Measurements from ENCODE around the gene OCIAD1. TPM values are rescaled to one million over a fixed set of nuclear protein-coding genes. Genes with fewer than 3 reads are reported as not detected.
A peak's percentile ranks its signal among the peaks of the same experiment; 100 is the strongest.
"Not testable (repeated sequence)": the region's sequence is repeated elsewhere in the genome, so short reads cannot be mapped to it uniquely, and the experiment has no call there.

The OCIAD1 gene
- total RNA-seq, 4 donors from 2014 or later: 73.7 to 95.8 (median 78.9) TPM

DNA sequence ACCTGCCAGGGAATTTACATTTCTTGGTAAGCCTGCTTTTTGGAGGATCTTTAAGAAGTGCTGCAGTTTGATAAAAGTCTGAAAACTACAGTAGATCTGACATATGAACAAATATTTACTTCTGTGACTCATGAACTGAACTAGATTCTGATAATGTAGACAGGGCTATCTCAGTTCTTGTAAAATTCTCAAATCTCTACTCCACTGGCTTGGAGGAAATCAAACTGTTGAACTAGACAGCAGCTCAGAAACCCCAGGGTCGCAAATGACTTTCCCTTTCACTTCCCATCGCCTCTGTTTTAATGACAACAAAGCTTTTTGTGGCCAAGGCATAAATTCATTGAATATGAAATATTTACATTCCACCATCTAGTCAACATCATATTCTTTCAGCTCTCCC lies 15.4 kb upstream of the OCIAD1 start:
- intact Hi-C loops (cut with DNase I): no loop called here
- Histone ChIP-seq H3K27ac (replicated peaks in 1 of 4) (no peak overlapping the region), H3K36me3 (no peaks in the 10 kb centered on the region), H3K9me3 (no peaks in the 10 kb centered on the region), H3K4me1 (no peaks in the 10 kb centered on the region), H3K4me3 (no peak overlapping the region), H3K27me3 (peaks cover 0 to 16% (median 0%) of the 10 kb centered on the region in 4 donors)
- no peak for TF ChIP-seq POLR2AphosphoS5 (IDR thresholded peaks at IDR 0.05)
- DNase-seq (ENCODE audit: extremely low spot score): no peak
- 55% methylated on average over 2 of the region's 2 CpGs for WGBS

DNA sequence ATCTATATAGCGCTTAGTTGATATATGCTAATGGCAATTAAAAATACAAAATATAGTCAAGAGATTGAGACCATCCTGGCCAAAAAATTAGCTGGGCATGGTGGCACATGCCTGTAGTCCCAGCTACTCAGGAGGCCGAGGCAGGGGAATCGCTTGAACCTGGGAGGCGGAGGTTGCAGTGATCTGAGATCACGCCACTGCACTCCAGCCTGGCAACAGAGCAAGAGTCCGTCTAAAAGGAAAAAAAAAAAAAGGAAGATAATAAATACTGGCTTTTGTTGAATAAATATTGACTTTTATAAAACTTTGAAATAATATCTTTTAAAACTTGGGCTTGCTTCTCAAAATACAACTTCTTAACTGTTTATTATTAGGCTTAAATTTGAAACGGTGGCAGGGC lies 14.6 kb upstream of the OCIAD1 start:
- H3K27ac ChIP-seq (replicated peaks in 1 of 4); DNase-seq (ENCODE audit: extremely low spot score); H3K4me3 ChIP-seq; H3K9me3 ChIP-seq; intact Hi-C loops (cut with DNase I); H3K36me3 ChIP-seq; H3K4me1 ChIP-seq: not testable (repeated sequence)
- WGBS: 89% methylated on average over 7 of the region's 7 CpGs
- peaks cover 0 to 16% (median 0%) of the 10 kb centered on the region in 4 donors for H3K27me3 ChIP-seq

DNA sequence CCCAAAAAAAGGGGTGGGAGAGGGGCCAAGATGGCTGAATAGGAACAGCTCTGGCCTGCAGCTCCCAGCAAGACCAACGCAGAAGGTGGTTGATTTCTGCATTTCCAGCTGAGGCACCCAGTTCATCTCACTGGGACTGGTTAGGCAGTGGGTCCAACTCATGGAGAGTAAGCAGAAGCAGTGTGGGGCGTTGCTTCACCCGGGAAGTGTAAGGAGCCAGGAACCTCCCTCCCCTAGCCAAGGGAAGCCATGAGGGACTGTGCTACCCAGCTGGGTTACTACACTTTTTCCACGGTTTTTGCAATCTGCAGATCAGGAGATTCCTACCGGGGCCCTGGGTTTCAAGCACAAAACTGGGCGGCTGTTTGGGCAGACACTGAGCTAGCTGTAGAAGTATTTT lies 13.9 kb upstream of the OCIAD1 start:
- Histone ChIP-seq H3K27ac (replicated peaks in 1 of 4) (no peak overlapping the region), H3K9me3 (no peaks in the 10 kb centered on the region), H3K36me3 (no peaks in the 10 kb centered on the region), H3K4me3 (no peak overlapping the region), H3K27me3 (peaks cover 0 to 16% (median 0%) of the 10 kb centered on the region in 4 donors), H3K4me1 (no peaks in the 10 kb centered on the region)
- TF ChIP-seq, protein P1, sequence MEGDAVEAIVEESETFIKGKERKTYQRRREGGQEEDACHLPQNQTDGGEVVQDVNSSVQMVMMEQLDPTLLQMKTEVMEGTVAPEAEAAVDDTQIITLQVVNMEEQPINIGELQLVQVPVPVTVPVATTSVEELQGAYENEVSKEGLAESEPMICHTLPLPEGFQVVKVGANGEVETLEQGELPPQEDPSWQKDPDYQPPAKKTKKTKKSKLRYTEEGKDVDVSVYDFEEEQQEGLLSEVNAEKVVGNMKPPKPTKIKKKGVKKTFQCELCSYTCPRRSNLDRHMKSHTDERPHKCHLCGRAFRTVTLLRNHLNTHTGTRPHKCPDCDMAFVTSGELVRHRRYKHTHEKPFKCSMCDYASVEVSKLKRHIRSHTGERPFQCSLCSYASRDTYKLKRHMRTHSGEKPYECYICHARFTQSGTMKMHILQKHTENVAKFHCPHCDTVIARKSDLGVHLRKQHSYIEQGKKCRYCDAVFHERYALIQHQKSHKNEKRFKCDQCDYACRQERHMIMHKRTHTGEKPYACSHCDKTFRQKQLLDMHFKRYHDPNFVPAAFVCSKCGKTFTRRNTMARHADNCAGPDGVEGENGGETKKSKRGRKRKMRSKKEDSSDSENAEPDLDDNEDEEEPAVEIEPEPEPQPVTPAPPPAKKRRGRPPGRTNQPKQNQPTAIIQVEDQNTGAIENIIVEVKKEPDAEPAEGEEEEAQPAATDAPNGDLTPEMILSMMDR (IDR thresholded peaks at IDR 0.05): no peak
- TF ChIP-seq POLR2AphosphoS5 (IDR thresholded peaks at IDR 0.05) (no peak), EP300 (IDR thresholded peaks at IDR 0.05) (no peak), POLR2A (IDR thresholded peaks at IDR 0.05; ENCODE audit: low read depth) (no peak)
- intact Hi-C loops (cut with DNase I): no loop called here
- 94% methylated on average over 5 of the region's 6 CpGs for WGBS
- DNase-seq (ENCODE audit: extremely low spot score): no peak

DNA sequence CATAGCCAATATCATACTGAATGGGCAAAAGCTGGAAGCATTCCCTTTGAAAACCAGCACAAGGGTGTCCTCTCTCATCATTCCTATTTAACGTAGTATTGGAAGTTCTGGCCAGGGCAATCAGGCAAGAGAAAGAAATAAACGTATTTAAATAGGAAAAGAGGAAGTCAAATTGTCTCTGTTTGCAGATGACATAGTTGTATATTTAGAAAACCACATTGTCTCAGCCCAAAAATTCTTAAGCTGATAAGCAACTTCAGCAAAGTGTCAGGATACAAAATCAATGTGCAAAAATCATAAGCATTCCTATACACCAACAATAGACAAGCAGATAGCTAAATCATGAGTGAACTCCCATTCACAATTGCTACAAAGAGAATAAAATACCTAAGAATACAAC lies 9.5 kb upstream of the OCIAD1 start:
- intact Hi-C loops (cut with DNase I); H3K27ac ChIP-seq (replicated peaks in 1 of 4); H3K36me3 ChIP-seq; H3K4me3 ChIP-seq; DNase-seq (ENCODE audit: extremely low spot score); H3K9me3 ChIP-seq; H3K4me1 ChIP-seq: not testable (repeated sequence)
- 69% methylated on average over 2 of the region's 2 CpGs for WGBS
- H3K27me3 ChIP-seq: peaks cover 0 to 24% (median 0%) of the 10 kb centered on the region in 4 donors

DNA sequence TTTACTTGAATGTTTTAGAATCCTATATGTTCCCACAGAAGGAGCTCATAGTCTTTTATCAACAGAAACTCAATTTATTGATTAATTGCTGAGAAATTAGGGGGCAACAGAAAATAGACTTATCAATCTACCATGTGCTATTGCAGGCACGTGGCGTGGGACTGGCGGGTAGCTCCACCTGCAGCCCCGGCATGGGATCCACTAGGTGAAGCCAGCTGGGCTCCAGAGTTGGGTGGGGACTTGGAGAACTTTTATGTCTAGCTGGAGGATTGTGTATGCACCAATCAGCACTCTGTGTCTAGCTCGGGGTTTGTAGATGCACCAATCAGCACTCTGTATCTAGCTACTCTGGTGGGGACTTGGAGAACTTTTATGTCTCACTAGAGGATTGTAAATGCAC lies 3.3 kb upstream of the OCIAD1 start:
- TF ChIP-seq, protein P1 (IDR thresholded peaks at IDR 0.05): no peak
- TF ChIP-seq POLR2A (IDR thresholded peaks at IDR 0.05; ENCODE audit: low read depth) (no peak), EP300 (IDR thresholded peaks at IDR 0.05) (no peak), POLR2AphosphoS5 (IDR thresholded peaks at IDR 0.05) (no peak)
- H3K9me3 ChIP-seq: no peaks in the 10 kb centered on the region
- 86% methylated on average over 5 of the region's 5 CpGs for WGBS
- no peak for DNase-seq (ENCODE audit: extremely low spot score)
- peaks cover 9 to 18% (median 13%) of the 10 kb centered on the region in 4 donors for H3K4me1 ChIP-seq
- peaks cover 0 to 8% (median 0%) of the 10 kb centered on the region in 4 donors for H3K27me3 ChIP-seq
- no peak overlapping the region for H3K27ac ChIP-seq (replicated peaks in 1 of 4)
- intact Hi-C loops (cut with DNase I): no loop called here
- H3K4me3 ChIP-seq: no peak overlapping the region
- H3K36me3 ChIP-seq: no peaks in the 10 kb centered on the region

DNA sequence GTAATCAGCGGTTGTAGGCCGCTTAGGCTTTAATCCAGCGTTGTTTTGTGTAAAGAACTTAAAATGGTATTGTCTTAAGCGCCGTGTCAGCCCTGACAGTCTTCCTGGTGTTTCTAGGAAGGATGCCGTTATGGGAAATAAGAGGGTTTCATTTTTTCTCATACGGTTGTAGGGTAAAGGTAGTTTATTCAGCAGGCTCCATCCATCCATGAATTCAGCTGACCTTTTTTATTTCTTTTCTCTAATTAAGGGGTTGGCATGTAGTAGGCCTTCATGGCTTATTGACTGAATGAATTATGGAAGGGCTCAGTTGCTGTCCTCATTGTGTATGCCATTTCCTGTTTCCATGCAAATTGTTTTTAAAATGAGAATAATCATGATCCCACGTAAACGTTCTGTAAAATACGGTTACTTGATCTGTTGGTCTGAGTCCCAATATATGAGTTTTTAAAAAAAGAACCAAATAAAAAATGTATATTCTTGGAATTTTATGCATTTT lies 693 bp downstream of the OCIAD1 start:
- intact Hi-C loops (cut with DNase I): loop anchor here (2.0 to 10.0 kb wide), 3 partner anchors 51 to 487 kb away; partner anchors contain the start of genes FRYL and SLAIN2
- peaks cover 16 to 32% (median 22%) of the 10 kb centered on the region in 4 donors for H3K4me1 ChIP-seq
- no peak for DNase-seq (ENCODE audit: extremely low spot score)
- peak overlapping the region; percentile 79 to 96 (median 86) for H3K4me3 ChIP-seq
- no peaks in the 10 kb centered on the region for H3K27me3 ChIP-seq
- H3K9me3 ChIP-seq: no peaks in the 10 kb centered on the region
- TF ChIP-seq EP300 (IDR thresholded peaks at IDR 0.05): no peak
- peaks cover 16 to 33% (median 22%) of the 10 kb centered on the region in 4 donors for H3K36me3 ChIP-seq
- H3K27ac ChIP-seq (replicated peaks in 1 of 4): peak overlapping the region; percentile 91 to 93 (median 91)
- under 1% methylated on average over 10 of the region's 10 CpGs for WGBS

DNA sequence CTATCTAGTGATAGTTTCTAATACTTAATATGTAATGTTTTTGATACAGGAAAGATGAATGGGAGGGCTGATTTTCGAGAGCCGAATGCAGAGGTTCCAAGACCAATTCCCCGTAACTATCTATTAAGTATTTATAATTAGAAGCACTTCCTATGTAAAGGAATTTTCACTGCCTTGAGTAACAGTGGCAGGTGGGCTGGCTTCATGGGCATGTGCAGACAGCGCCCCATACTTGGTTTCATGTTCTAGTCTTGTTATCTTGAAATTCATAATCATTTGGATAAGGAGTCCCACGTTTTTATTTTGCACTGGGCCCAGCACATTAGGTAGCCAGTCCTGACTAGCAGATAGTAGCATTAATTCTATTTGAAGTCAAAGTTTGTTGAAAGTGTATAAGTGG lies 1.7 kb downstream of the OCIAD1 start:
- no peak for TF ChIP-seq EP300 (IDR thresholded peaks at IDR 0.05)
- TF ChIP-seq POLR2AphosphoS5 (IDR thresholded peaks at IDR 0.05): no peak
- TF ChIP-seq, protein P1 (IDR thresholded peaks at IDR 0.05): no peak
- TF ChIP-seq POLR2A (IDR thresholded peaks at IDR 0.05; ENCODE audit: low read depth): no peak
- intact Hi-C loops (cut with DNase I): loop anchor here (5.0 to 10.0 kb wide), 2 partner anchors 255 to 488 kb away; partner anchors contain the start of gene SLAIN2

More for the DNA sequence above, 1.7 kb downstream of the OCIAD1 start:
- H3K4me1 ChIP-seq: peaks cover 16 to 32% (median 22%) of the 10 kb centered on the region in 4 donors
- peak overlapping the region in 1 of 4 donors; percentile 96 for H3K4me3 ChIP-seq
- WGBS: 90% methylated on average over 5 of the region's 5 CpGs
- H3K9me3 ChIP-seq: no peaks in the 10 kb centered on the region
- no peak for DNase-seq (ENCODE audit: extremely low spot score)
- H3K36me3 ChIP-seq: peaks cover 16 to 43% (median 30%) of the 10 kb centered on the region in 4 donors
- no peak overlapping the region for H3K27ac ChIP-seq (replicated peaks in 1 of 4)
- no peaks in the 10 kb centered on the region for H3K27me3 ChIP-seq
